Head of caudate nucleus (tissue), 42 donors: ENCODE data around the gene ACAD10.
"Not testable (repeated sequence)": the region's sequence is repeated elsewhere in the genome, so short reads cannot be mapped to it uniquely, and the experiment has no call there.

Experiments
- DNase-seq, 42 donors: peaks; one replicate each; pipeline versions ENCODE4 v3.0.0 to v3.0.0-alpha.2; 2020 to 2021; ENCODE audit warnings: mixed read lengths in 7 of 42
- intact Hi-C: fragments of 100-400 bp; cut with DNase I; formaldehyde crosslinking; loops from one replicate; pipeline ENCODE4 v1.15.0; 2022

Gene ACAD10

GRCh38 chr12:111684485-111685198, 1.2 kb upstream of the ACAD10 start:
- intact Hi-C loops, result loop anchor here (2.0 to 5.0 kb wide), 2 partner anchors 86 to 158 kb away; partner anchors contain the start of genes ATXN2 and MAPKAPK5
- DNase-seq, result not testable (repeated sequence)

GRCh38 chr12:111685322-111685810, 487 bp upstream of the ACAD10 start:
- peak in 6 of 42 donors; percentile 3 to 41 (median 16) for DNase-seq

GRCh38 chr12:111686574-111687105, 787 bp downstream of the ACAD10 start:
- DNase-seq, result no peak
- intact Hi-C loops, result loop anchor here (5.0 kb wide), 1 partner anchor 156 kb away; the partner anchor contains the start of gene MAPKAPK5

More at GRCh38 chr12:111685322-111685810, 487 bp upstream of the ACAD10 start:
- intact Hi-C loops, result loop anchor here (2.0 to 5.0 kb wide), 2 partner anchors 87 to 157 kb away; partner anchors contain the start of genes ATXN2 and MAPKAPK5

- intact Hi-C loops, result loop anchor here (5.0 kb wide), 1 partner anchor 155 kb away; the partner anchor contains the start of gene MAPKAPK5
- DNase-seq, result no peak
Measured at GRCh38 chr12:111687255-111687654, 1.4 kb downstream of the ACAD10 start.

- intact Hi-C loops, result loop anchor here (5.0 kb wide), 1 partner anchor 154 kb away; the partner anchor contains the start of gene MAPKAPK5
- DNase-seq, result no peak
Measured at GRCh38 chr12:111687952-111688351, 2.1 kb downstream of the ACAD10 start.

- DNase-seq, result no peak
- intact Hi-C loops, result no loop called here
Measured at GRCh38 chr12:111691262-111691661, 5.4 kb downstream of the ACAD10 start.

- intact Hi-C loops, result no loop called here
- no peak for DNase-seq
Measured at GRCh38 chr12:111692575-111693210, 6.8 kb downstream of the ACAD10 start.

- DNase-seq, result no peak
- intact Hi-C loops, result no loop called here
Measured at GRCh38 chr12:111693818-111694217, 8.0 kb downstream of the ACAD10 start.

- intact Hi-C loops, result no loop called here
- no peak for DNase-seq
Measured at GRCh38 chr12:111699962-111700361, 14.1 kb downstream of the ACAD10 start.

- intact Hi-C loops, result no loop called here
- no peak for DNase-seq
Measured at GRCh38 chr12:111705672-111706071, 19.8 kb downstream of the ACAD10 start.

GRCh38 chr12:111706145-111706544, 20.3 kb downstream of the ACAD10 start:
- intact Hi-C loops, result no loop called here
- DNase-seq, result no peak

- peak in 4 of 42 donors; percentile 2 to 10 (median 6) for DNase-seq
- intact Hi-C loops, result no loop called here
Measured at GRCh38 chr12:111715279-111715678, 29.4 kb downstream of the ACAD10 start.

GRCh38 chr12:111719316-111719715, 33.5 kb downstream of the ACAD10 start:
- intact Hi-C loops, DNase-seq: not testable (repeated sequence)

- no peak for DNase-seq
- intact Hi-C loops, result no loop called here
Measured at GRCh38 chr12:111720457-111720856, 34.6 kb downstream of the ACAD10 start.

GRCh38 chr12:111723646-111724360, 38.0 kb downstream of the ACAD10 start:
- DNase-seq, intact Hi-C loops: not testable (repeated sequence)

- intact Hi-C loops, result no loop called here
- no peak for DNase-seq
Measured at GRCh38 chr12:111728795-111729194, 42.9 kb downstream of the ACAD10 start.

GRCh38 chr12:111730420-111730819, 44.6 kb downstream of the ACAD10 start:
- intact Hi-C loops, result no loop called here
- DNase-seq, result no peak

GRCh38 chr12:111732786-111733185, 46.9 kb downstream of the ACAD10 start:
- intact Hi-C loops, result no loop called here
- DNase-seq, result no peak

GRCh38 chr12:111733340-111733915, 47.6 kb downstream of the ACAD10 start:
- intact Hi-C loops, result no loop called here
- DNase-seq, result no peak
